ENCODE measurements around the gene LSM14B. TPM values are rescaled to one million over a fixed set of nuclear protein-coding genes. Genes with fewer than 3 reads are reported as not detected.

Gene LSM14B
- total RNA-seq, 1 experiment from 2014 or later, result 73.5 TPM

DNA sequence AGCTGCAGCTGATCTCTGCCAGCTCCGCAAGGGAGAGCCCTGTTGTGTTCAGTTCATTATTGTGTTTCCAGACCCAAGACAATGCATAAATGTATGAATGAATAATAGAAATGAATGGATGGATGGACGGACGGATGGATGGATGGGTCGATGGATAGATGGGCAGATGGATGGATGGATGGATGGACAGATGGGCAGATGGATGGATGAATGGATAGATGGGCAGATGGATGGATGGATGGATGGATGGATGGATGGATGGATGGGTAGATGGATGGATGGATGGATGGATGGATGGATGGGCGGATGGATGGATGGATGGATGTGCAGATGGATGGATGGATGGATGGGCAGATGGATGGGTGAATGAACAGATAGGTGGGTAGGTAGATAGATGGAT lies 16.7 kb upstream of the LSM14B start:
- TF ChIP-seq ESRRA (CRISPR knock-in tag; IDR thresholded peaks at IDR 0.05; ENCODE audit: borderline replicate concordance), result no peak
- TF ChIP-seq, protein P1, sequence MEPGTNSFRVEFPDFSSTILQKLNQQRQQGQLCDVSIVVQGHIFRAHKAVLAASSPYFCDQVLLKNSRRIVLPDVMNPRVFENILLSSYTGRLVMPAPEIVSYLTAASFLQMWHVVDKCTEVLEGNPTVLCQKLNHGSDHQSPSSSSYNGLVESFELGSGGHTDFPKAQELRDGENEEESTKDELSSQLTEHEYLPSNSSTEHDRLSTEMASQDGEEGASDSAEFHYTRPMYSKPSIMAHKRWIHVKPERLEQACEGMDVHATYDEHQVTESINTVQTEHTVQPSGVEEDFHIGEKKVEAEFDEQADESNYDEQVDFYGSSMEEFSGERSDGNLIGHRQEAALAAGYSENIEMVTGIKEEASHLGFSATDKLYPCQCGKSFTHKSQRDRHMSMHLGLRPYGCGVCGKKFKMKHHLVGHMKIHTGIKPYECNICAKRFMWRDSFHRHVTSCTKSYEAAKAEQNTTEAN (CRISPR knock-in tag; IDR thresholded peaks at IDR 0.05), result no peak
- no peak for TF ChIP-seq MYBL2 (CRISPR knock-in tag; IDR thresholded peaks at IDR 0.05)
- TF ChIP-seq, protein P2, sequence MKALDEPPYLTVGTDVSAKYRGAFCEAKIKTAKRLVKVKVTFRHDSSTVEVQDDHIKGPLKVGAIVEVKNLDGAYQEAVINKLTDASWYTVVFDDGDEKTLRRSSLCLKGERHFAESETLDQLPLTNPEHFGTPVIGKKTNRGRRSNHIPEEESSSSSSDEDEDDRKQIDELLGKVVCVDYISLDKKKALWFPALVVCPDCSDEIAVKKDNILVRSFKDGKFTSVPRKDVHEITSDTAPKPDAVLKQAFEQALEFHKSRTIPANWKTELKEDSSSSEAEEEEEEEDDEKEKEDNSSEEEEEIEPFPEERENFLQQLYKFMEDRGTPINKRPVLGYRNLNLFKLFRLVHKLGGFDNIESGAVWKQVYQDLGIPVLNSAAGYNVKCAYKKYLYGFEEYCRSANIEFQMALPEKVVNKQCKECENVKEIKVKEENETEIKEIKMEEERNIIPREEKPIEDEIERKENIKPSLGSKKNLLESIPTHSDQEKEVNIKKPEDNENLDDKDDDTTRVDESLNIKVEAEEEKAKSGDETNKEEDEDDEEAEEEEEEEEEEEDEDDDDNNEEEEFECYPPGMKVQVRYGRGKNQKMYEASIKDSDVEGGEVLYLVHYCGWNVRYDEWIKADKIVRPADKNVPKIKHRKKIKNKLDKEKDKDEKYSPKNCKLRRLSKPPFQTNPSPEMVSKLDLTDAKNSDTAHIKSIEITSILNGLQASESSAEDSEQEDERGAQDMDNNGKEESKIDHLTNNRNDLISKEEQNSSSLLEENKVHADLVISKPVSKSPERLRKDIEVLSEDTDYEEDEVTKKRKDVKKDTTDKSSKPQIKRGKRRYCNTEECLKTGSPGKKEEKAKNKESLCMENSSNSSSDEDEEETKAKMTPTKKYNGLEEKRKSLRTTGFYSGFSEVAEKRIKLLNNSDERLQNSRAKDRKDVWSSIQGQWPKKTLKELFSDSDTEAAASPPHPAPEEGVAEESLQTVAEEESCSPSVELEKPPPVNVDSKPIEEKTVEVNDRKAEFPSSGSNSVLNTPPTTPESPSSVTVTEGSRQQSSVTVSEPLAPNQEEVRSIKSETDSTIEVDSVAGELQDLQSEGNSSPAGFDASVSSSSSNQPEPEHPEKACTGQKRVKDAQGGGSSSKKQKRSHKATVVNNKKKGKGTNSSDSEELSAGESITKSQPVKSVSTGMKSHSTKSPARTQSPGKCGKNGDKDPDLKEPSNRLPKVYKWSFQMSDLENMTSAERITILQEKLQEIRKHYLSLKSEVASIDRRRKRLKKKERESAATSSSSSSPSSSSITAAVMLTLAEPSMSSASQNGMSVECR (CRISPR knock-in tag; IDR thresholded peaks at IDR 0.05; ENCODE audit: borderline replicate concordance), result no peak
- TF ChIP-seq ZNF396 (CRISPR knock-in tag; IDR thresholded peaks at IDR 0.05; ENCODE audit: borderline replicate concordance), result no peak
- no peak for TF ChIP-seq TP53 (CRISPR knock-in tag; IDR thresholded peaks at IDR 0.05)
- DNase-seq (ENCODE audit: low spot score) (no peak), ATAC-seq (no peak)
- no peak overlapping the region for H3K4me3 Mint-ChIP-seq
- ChIA-PET CTCF (no interaction called here), POLR2A (no interaction called here)
- H3K9me3 Mint-ChIP-seq, result peaks cover 41% of the 10 kb centered on the region
- peaks cover 10% of the 10 kb centered on the region for H3K4me1 Mint-ChIP-seq
- H3K27me3 Mint-ChIP-seq (ENCODE audit: low read depth), result peaks cover 18% of the 10 kb centered on the region
- no peak overlapping the region for H3K27ac Mint-ChIP-seq
- H3K36me3 Mint-ChIP-seq, result peaks cover 13% of the 10 kb centered on the region

DNA sequence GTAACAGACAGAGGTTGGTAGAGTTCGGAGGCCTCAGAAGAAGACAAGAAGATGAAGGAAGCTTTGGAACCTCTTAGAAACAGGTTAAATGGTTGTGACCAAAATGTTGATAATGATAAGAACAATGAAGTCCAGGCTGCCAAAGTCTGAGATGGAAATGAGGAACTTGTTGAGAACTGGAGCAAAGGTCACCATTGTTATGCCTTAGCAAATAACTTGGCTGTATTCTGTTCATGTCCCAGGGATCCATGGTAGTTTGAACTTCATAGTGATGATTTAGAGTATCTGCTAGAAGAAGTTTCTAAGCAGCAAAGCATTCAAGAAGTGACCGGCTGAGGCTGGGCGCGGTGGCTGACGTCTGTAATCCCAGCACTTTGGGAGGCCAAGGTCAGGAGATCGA lies 11.1 kb upstream of the LSM14B start:
- DNase-seq (ENCODE audit: low spot score), result no peak
- POLR2A ChIA-PET, result no interaction called here

DNA sequence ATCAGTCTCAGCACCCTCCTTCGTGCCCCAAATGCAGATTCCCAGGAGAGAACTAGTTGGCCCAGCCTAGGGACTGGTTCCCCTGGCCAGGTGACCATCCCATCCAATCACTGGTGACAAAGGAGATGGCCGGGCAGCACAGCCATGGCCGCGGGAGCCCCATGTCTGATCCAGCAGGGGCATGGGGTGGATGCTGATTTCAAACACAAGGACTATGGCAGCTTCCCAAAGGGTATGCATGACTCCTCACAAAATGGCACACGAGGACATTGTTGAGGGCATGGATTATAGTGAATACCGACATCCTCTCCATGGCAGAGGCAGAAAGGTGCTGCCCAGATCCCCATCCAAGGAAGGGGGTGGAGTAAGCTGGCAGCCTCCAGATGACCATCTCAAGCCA lies 9.9 kb upstream of the LSM14B start:
- ATAC-seq, result no peak
- no peak overlapping the region for H3K27ac Mint-ChIP-seq
- peaks cover 28% of the 10 kb centered on the region for H3K9me3 Mint-ChIP-seq
- no peak overlapping the region for H3K4me3 Mint-ChIP-seq
- ChIA-PET CTCF (interaction anchor here (0.6 to 0.7 kb wide), 2 partner anchors 44 to 52 kb away, joined by 3 read pairs; no protein-coding TSS in a partner anchor), POLR2A (no interaction called here)
- H3K36me3 Mint-ChIP-seq, result peaks cover 17% of the 10 kb centered on the region
- peaks cover 21% of the 10 kb centered on the region for H3K27me3 Mint-ChIP-seq (ENCODE audit: low read depth)
- DNase-seq (ENCODE audit: low spot score), result no peak
- H3K4me1 Mint-ChIP-seq, result peaks cover 9% of the 10 kb centered on the region
- TF ChIP-seq, protein P3, sequence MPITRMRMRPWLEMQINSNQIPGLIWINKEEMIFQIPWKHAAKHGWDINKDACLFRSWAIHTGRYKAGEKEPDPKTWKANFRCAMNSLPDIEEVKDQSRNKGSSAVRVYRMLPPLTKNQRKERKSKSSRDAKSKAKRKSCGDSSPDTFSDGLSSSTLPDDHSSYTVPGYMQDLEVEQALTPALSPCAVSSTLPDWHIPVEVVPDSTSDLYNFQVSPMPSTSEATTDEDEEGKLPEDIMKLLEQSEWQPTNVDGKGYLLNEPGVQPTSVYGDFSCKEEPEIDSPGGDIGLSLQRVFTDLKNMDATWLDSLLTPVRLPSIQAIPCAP (CRISPR knock-in tag; IDR thresholded peaks at IDR 0.05), result no peak
- TF ChIP-seq ESRRA (CRISPR knock-in tag; IDR thresholded peaks at IDR 0.05; ENCODE audit: borderline replicate concordance) (no peak), NFATC4 (CRISPR knock-in tag; IDR thresholded peaks at IDR 0.05) (no peak), ZNF232 (CRISPR knock-in tag; IDR thresholded peaks at IDR 0.05) (no peak), SOX15 (CRISPR knock-in tag; IDR thresholded peaks at IDR 0.05) (no peak), TP53 (CRISPR knock-in tag; IDR thresholded peaks at IDR 0.05) (no peak), SMAD3 (CRISPR knock-in tag; IDR thresholded peaks at IDR 0.05; ENCODE audit: borderline replicate concordance) (no peak)
- TF ChIP-seq, protein P4, sequence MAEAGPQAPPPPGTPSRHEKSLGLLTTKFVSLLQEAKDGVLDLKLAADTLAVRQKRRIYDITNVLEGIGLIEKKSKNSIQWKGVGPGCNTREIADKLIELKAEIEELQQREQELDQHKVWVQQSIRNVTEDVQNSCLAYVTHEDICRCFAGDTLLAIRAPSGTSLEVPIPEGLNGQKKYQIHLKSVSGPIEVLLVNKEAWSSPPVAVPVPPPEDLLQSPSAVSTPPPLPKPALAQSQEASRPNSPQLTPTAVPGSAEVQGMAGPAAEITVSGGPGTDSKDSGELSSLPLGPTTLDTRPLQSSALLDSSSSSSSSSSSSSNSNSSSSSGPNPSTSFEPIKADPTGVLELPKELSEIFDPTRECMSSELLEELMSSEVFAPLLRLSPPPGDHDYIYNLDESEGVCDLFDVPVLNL (CRISPR knock-in tag; IDR thresholded peaks at IDR 0.05; ENCODE audit: borderline replicate concordance, low read depth), result no peak
- TF ChIP-seq, protein P1 (CRISPR knock-in tag; IDR thresholded peaks at IDR 0.05), result no peak
- TF ChIP-seq, protein P5, sequence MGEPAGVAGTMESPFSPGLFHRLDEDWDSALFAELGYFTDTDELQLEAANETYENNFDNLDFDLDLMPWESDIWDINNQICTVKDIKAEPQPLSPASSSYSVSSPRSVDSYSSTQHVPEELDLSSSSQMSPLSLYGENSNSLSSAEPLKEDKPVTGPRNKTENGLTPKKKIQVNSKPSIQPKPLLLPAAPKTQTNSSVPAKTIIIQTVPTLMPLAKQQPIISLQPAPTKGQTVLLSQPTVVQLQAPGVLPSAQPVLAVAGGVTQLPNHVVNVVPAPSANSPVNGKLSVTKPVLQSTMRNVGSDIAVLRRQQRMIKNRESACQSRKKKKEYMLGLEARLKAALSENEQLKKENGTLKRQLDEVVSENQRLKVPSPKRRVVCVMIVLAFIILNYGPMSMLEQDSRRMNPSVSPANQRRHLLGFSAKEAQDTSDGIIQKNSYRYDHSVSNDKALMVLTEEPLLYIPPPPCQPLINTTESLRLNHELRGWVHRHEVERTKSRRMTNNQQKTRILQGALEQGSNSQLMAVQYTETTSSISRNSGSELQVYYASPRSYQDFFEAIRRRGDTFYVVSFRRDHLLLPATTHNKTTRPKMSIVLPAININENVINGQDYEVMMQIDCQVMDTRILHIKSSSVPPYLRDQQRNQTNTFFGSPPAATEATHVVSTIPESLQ (CRISPR knock-in tag; IDR thresholded peaks at IDR 0.05), result no peak
- TF ChIP-seq, protein P6, sequence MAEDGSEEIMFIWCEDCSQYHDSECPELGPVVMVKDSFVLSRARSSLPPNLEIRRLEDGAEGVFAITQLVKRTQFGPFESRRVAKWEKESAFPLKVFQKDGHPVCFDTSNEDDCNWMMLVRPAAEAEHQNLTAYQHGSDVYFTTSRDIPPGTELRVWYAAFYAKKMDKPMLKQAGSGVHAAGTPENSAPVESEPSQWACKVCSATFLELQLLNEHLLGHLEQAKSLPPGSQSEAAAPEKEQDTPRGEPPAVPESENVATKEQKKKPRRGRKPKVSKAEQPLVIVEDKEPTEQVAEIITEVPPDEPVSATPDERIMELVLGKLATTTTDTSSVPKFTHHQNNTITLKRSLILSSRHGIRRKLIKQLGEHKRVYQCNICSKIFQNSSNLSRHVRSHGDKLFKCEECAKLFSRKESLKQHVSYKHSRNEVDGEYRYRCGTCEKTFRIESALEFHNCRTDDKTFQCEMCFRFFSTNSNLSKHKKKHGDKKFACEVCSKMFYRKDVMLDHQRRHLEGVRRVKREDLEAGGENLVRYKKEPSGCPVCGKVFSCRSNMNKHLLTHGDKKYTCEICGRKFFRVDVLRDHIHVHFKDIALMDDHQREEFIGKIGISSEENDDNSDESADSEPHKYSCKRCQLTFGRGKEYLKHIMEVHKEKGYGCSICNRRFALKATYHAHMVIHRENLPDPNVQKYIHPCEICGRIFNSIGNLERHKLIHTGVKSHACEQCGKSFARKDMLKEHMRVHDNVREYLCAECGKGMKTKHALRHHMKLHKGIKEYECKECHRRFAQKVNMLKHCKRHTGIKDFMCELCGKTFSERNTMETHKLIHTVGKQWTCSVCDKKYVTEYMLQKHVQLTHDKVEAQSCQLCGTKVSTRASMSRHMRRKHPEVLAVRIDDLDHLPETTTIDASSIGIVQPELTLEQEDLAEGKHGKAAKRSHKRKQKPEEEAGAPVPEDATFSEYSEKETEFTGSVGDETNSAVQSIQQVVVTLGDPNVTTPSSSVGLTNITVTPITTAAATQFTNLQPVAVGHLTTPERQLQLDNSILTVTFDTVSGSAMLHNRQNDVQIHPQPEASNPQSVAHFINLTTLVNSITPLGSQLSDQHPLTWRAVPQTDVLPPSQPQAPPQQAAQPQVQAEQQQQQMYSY (CRISPR knock-in tag; IDR thresholded peaks at IDR 0.05), result no peak

More for the DNA sequence above, 11.1 kb upstream of the LSM14B start:
- H3K4me3 Mint-ChIP-seq, result no peak overlapping the region
- CTCF ChIA-PET, result no interaction called here
- peaks cover 17% of the 10 kb centered on the region for H3K36me3 Mint-ChIP-seq
- H3K4me1 Mint-ChIP-seq, result peaks cover 7% of the 10 kb centered on the region
- H3K9me3 Mint-ChIP-seq, result peaks cover 35% of the 10 kb centered on the region
- peaks cover 21% of the 10 kb centered on the region for H3K27me3 Mint-ChIP-seq (ENCODE audit: low read depth)
- TF ChIP-seq ATF1 (CRISPR knock-in tag; IDR thresholded peaks at IDR 0.05) (no peak), KAT7 (CRISPR knock-in tag; IDR thresholded peaks at IDR 0.05; ENCODE audit: borderline replicate concordance) (no peak)
- no peak overlapping the region for H3K27ac Mint-ChIP-seq
- ATAC-seq, result no peak
